ENCODE results near the gene LRFN4. TPM values are rescaled to one million over a fixed set of nuclear protein-coding genes. Genes with fewer than 3 reads are reported as not detected.

LRFN4 gene
- total RNA-seq, 2 experiments from 2014 or later = 14.1 to 16.6 TPM

DNA sequence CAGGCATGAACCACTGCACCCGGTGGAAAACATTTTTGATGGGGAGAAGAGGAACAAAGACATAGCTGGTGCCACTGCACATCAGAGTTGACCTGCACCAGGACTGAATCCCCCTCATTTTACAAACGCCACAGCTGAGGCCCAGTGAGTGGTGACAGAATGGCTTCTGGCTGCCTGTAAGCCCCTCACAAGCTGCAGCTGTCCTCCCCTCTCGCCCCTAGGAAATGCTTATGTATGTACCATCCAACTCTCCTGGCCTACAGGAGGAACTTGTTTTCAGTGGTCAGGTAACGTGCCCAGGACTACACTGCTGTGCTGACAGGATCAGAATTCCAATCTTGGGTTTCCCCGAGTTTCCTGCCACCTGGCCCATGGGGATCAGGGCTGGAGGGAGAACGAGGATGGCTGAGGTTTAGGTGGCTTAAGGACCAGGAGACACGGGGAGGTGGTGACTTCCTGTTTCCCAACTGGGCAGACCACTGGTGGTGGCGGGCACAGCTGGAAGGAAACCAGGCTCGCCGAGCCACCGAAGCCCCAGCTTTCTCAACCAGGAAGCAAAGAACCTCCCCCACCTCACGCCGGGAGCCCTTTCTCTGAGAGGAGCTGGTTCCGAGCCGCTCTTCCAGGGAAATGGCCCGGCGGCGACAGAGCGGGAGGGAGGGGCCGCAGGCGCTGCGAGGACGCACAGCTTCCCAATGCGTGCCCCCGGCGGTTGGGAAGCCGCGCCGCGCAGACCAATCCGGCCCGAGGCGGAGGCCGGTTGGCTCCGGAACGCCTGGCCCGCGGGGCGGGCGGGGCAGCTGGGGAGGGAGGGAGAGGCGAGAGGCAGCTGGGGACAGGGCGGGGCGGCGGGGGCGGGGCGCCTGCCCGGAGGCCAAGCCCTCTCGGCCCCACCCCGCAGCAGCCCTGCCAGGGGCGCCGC, 1.0 kb upstream of the LRFN4 start:
- H3K36me3 Mint-ChIP-seq (ENCODE audit: low read depth) = peaks cover 2% of the 10 kb centered on the region
- H3K27me3 Mint-ChIP-seq = no peaks in the 10 kb centered on the region
- peak overlapping the region; percentile 86 for H3K27ac Mint-ChIP-seq
- POLR2A ChIA-PET = interaction anchor here (0.5 kb wide), 1 partner anchor 55 kb away, joined by 3 read pairs; no protein-coding TSS in a partner anchor
- H3K4me3 Mint-ChIP-seq = peak overlapping the region; percentile 85
- H3K9me3 Mint-ChIP-seq = no peaks in the 10 kb centered on the region
- CTCF ChIA-PET = interaction anchor here (1.2 to 3.3 kb wide), 3 partner anchors 11 to 177 kb away, joined by 3 to 27 read pairs (median 3); partner anchors contain the start of gene RCE1
- peaks cover 29% of the 10 kb centered on the region for H3K4me1 Mint-ChIP-seq
- DNase-seq = peak; percentile 88

DNA sequence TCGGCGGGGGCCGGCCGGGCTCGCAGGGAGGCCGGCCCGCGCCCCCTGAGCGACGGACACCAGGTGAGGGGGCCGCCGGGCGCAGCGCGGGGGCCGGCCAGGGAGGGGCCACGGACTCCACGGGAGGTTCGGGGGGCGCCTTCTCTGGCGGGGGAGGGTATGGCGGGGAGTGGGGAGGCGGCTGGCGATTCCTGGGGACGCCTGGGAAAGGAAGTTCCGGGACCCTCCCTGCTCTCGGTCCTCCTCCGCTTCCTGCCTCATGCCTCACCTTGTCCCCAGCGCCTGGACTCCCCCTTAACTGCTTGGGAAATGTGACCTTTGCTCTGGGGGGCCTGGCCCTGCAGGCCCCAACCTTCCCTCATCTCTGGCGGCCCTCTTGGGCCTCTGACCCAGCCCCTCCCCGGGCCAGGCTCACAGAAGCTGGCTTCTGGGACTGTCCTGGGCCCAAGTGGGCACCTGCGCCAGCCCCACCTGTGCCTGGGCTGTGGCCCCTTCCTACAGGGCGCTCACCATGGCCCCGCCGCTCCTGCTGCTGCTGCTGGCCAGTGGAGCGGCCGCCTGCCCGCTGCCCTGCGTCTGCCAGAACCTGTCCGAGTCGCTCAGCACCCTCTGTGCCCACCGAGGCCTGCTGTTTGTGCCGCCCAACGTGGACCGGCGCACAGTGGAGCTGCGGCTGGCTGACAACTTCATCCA, 516 bp downstream of the LRFN4 start:
- Mint-ChIP-seq H3K9me3 (no peaks in the 10 kb centered on the region), H3K27me3 (no peaks in the 10 kb centered on the region), H3K4me1 (peaks cover 19% of the 10 kb centered on the region), H3K4me3 (peak overlapping the region; percentile 76), H3K27ac (peak overlapping the region; percentile 80), H3K36me3 (ENCODE audit: low read depth) (peaks cover 2% of the 10 kb centered on the region)
- DNase-seq = no peak
- ChIA-PET POLR2A (no interaction called here), CTCF (interaction anchor here (1.3 kb wide), 1 partner anchor 16 kb away, joined by 4 read pairs; no protein-coding TSS in a partner anchor)

DNA sequence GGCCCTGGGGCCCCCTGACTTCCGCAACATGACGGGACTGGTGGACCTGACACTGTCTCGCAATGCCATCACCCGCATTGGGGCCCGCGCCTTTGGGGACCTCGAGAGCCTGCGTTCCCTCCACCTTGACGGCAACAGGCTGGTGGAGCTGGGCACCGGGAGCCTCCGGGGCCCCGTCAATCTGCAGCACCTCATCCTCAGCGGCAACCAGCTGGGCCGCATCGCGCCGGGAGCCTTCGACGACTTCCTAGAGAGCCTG, 992 bp downstream of the LRFN4 start:
- Mint-ChIP-seq H3K36me3 (ENCODE audit: low read depth) (peaks cover 2% of the 10 kb centered on the region), H3K27me3 (no peaks in the 10 kb centered on the region), H3K9me3 (no peaks in the 10 kb centered on the region), H3K4me1 (peaks cover 19% of the 10 kb centered on the region), H3K4me3 (peak overlapping the region; percentile 76), H3K27ac (peak overlapping the region; percentile 57)
- DNase-seq = no peak
- ChIA-PET CTCF (interaction anchor here (1.3 kb wide), 1 partner anchor 17 kb away, joined by 4 read pairs; no protein-coding TSS in a partner anchor), POLR2A (no interaction called here)

DNA sequence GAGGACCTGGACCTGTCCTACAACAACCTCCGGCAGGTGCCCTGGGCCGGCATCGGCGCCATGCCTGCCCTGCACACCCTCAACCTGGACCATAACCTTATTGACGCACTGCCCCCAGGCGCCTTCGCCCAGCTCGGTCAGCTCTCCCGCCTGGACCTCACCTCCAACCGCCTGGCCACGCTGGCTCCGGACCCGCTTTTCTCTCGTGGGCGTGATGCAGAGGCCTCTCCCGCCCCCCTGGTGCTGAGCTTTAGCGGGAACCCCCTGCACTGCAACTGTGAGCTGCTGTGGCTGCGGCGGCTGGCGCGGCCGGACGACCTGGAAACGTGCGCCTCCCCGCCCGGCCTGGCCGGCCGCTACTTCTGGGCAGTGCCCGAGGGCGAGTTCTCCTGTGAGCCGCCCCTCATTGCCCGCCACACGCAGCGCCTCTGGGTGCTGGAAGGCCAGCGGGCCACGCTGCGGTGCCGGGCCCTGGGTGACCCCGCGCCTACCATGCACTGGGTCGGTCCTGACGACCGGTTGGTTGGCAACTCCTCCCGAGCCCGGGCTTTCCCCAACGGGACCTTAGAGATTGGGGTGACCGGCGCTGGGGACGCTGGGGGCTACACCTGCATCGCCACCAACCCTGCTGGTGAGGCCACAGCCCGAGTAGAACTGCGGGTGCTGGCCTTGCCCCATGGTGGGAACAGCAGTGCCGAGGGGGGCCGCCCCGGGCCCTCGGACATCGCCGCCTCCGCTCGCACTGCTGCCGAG, 1.5 kb downstream of the LRFN4 start:
- Mint-ChIP-seq H3K36me3 (ENCODE audit: low read depth) (peaks cover 2% of the 10 kb centered on the region), H3K9me3 (no peaks in the 10 kb centered on the region), H3K4me1 (peaks cover 19% of the 10 kb centered on the region), H3K4me3 (peak overlapping the region; percentile 76), H3K27me3 (no peaks in the 10 kb centered on the region), H3K27ac (peak overlapping the region; percentile 57)
- ChIA-PET POLR2A (no interaction called here), CTCF (interaction anchor here (1.3 kb wide), 1 partner anchor 17 kb away, joined by 4 read pairs; no protein-coding TSS in a partner anchor)
- DNase-seq = no peak

DNA sequence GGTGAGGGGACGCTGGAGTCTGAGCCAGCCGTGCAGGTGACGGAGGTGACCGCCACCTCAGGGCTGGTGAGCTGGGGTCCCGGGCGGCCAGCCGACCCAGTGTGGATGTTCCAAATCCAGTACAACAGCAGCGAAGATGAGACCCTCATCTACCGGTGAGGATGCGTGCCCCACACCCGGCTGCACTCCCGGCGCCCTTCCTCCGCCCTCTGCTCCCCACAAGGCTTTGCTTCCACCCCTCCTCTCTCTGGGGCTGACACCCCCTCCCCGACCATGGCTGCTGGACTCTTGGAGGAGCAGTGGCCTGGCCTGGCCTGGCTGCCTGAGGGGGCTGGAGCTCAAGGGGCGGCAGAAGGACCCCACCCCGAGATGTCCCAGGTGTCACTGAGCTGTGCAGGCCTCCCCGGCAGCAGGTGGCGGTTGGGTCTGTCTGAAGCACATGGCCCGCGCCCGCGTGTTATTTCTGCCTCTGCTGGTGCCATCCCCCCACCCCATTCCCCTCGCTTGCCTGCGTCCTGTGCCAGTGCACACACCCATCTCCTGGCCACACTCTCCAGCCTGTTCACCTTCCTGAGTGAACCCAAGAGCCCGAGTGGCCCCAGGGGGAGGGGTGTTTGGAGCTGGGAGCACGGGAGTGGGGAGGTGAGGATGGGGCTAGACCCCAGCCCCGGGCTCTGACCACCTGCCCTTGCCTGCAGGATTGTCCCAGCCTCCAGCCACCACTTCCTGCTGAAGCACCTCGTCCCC, 2.2 kb downstream of the LRFN4 start:
- POLR2A ChIA-PET = no interaction called here
- no peaks in the 10 kb centered on the region for H3K27me3 Mint-ChIP-seq
- H3K9me3 Mint-ChIP-seq = no peaks in the 10 kb centered on the region
- CTCF ChIA-PET = no interaction called here
- peaks cover 13% of the 10 kb centered on the region for H3K4me1 Mint-ChIP-seq
- DNase-seq = no peak
- H3K4me3 Mint-ChIP-seq = no peak overlapping the region
- peaks cover 2% of the 10 kb centered on the region for H3K36me3 Mint-ChIP-seq (ENCODE audit: low read depth)
- H3K27ac Mint-ChIP-seq = no peak overlapping the region

DNA sequence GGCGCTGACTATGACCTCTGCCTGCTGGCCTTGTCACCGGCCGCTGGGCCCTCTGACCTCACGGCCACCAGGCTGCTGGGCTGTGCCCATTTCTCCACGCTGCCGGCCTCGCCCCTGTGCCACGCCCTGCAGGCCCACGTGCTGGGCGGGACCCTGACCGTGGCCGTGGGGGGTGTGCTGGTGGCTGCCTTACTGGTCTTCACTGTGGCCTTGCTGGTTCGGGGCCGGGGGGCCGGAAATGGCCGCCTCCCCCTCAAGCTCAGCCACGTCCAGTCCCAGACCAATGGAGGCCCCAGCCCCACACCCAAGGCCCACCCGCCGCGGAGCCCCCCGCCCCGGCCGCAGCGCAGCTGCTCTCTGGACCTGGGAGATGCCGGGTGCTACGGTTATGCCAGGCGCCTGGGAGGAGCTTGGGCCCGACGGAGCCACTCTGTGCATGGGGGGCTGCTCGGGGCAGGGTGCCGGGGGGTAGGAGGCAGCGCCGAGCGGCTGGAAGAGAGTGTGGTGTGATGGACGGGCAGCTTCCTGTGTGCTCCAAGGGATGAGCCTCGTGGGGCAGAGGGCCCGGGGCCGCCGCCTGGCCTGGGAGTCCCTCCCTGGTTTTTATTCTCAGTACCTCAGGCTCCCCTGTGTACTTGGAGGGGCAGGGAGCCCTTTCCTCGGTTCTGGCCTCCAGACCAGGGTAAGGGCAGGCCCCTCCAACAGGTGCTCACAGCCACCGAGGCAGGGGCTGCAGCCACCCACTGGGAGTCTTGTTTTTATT, 3.0 kb downstream of the LRFN4 start:
- Mint-ChIP-seq H3K4me3 (no peak overlapping the region), H3K36me3 (ENCODE audit: low read depth) (peaks cover 2% of the 10 kb centered on the region), H3K27me3 (no peaks in the 10 kb centered on the region), H3K27ac (no peak overlapping the region), H3K4me1 (peaks cover 9% of the 10 kb centered on the region), H3K9me3 (no peaks in the 10 kb centered on the region)
- CTCF ChIA-PET = no interaction called here
- no peak for DNase-seq
- POLR2A ChIA-PET = no interaction called here

DNA sequence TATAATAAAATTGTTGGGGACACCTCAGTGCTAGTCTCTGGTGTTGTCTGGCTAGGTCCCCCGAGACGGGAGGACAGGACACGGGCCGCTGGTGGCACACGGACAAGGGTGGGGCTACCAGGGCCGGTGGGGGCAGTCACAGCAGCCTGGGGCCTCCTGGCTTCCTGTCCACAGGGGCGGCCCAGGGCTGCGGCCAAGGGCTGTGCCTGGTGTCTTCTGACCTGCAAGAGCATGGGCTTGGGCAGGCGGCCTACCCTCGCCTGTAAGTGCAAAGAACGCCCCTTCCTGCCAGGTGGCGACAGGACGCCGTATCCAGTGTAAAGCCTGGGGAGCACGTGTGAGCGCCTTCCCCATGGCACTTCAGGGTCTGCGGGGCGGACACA, 3.6 kb downstream of the LRFN4 start:
- CTCF ChIA-PET = interaction anchor here (0.8 to 0.9 kb wide), 2 partner anchors 10 to 19 kb away, joined by 3 to 4 read pairs; no protein-coding TSS in a partner anchor
- peaks cover 5% of the 10 kb centered on the region for H3K4me1 Mint-ChIP-seq
- DNase-seq = no peak
- POLR2A ChIA-PET = no interaction called here
- no peaks in the 10 kb centered on the region for H3K9me3 Mint-ChIP-seq
- no peak overlapping the region for H3K4me3 Mint-ChIP-seq
- no peaks in the 10 kb centered on the region for H3K27me3 Mint-ChIP-seq
- no peak overlapping the region for H3K27ac Mint-ChIP-seq
- peaks cover 2% of the 10 kb centered on the region for H3K36me3 Mint-ChIP-seq (ENCODE audit: low read depth)

DNA sequence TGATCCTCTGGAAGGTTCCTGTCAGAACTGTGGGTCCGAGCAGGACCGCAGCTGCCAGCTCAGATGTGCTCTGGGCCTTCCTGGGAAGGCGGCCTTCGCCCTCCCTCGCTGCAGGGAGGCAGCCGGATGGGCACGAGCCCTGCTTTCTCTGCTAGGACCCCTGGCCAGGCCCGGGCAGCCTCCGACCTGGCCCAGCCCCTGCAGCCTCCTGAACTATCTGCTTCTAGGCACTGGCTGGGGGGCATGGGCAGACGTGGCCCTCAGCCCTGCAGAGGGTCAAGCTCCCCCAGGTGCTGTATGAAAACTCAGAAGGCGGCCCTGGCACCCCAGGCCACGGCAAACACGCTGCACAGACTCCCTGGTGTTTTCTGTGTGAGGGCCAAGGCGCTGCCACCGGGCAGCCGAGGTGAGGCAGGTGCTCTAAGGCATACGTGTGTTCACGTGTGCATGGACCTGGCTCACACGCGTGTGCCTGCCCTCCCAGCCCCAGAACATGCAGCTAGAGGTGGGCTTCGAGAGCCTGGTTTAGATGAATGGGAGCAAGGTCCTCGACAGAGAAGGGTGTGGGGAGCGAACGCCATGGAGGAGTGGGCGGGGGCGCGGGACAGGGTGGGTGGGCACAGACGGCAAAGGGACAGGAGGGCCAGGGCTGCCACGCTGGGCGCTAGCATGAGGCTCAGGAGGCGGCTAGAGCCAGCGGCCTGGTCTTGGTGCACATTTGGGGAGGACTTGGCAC, 4.3 kb downstream of the LRFN4 start:
- CTCF ChIA-PET = interaction anchor here (0.8 to 0.9 kb wide), 2 partner anchors 11 to 19 kb away, joined by 3 to 4 read pairs; no protein-coding TSS in a partner anchor
- Mint-ChIP-seq H3K27ac (no peak overlapping the region), H3K9me3 (no peaks in the 10 kb centered on the region), H3K4me1 (no peaks in the 10 kb centered on the region), H3K36me3 (ENCODE audit: low read depth) (peaks cover 2% of the 10 kb centered on the region), H3K27me3 (no peaks in the 10 kb centered on the region), H3K4me3 (no peak overlapping the region)
- no peak for DNase-seq
- POLR2A ChIA-PET = no interaction called here

DNA sequence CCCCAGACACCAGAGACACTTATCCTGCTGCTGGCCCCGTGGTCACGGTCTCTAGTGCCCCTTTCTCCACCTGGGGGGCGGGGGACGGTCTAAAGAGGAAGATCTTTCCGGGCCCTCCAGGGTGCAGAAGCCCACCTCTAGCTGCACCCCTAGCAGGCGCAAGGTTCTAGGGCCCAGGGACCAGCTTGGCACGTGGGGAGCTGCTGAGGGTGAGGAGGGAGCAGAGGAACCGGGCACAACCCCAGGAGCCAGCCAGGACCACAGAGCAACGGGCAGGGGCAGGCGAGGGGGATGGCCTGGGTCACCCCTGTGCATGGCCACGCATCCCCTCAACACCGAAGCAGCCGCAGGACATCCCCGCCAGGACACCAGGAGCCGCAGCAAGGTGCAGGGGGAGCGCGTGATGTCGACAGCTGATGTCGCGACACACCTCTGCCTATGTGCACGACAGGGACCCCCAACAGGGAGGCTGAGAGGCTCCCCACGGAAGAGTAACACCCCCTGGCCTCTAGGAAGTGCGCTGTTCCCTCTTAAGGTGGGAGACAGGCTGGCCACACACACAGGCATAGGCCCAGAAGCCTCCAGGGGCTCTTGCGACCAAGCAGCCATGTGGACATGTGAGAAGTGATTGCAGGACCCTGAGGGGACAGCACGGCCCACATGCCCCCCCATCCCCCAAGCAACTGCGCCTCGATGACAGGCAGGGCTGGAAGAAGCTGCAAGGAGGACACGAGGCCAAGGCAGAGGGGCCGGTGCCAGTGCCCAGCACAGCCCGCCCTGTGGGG, 5.1 kb downstream of the LRFN4 start:
- ChIA-PET CTCF (no interaction called here), POLR2A (no interaction called here)
- Mint-ChIP-seq H3K36me3 (ENCODE audit: low read depth) (peaks cover 2% of the 10 kb centered on the region), H3K27ac (no peak overlapping the region), H3K27me3 (no peaks in the 10 kb centered on the region), H3K4me1 (no peaks in the 10 kb centered on the region), H3K9me3 (no peaks in the 10 kb centered on the region), H3K4me3 (no peak overlapping the region)
- no peak for DNase-seq

DNA sequence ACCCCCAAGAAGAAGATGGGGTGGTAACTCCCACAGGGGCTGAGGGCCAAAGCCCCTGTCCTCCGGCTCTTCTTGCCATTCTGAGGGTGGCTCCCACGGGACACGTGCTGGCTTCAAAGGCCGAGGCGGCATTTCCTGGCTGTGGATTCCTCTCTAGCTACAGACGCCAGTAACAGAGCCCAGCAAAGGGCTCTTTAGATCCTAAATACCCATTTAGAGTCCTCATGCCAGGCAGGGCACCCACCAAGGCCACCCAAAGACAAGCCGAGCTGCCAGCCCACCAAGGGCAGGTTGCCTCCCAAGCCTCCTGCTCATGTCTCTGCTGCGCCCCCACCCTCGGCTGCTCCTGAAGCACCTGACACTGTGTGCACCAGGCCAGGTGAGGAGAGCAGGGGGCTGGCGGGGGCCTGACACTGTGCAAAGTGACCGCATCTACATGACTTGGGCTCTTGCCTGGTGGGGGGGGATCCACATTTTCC, 5.7 kb downstream of the LRFN4 start:
- POLR2A ChIA-PET = no interaction called here
- H3K9me3 Mint-ChIP-seq = no peaks in the 10 kb centered on the region
- H3K4me3 Mint-ChIP-seq = no peak overlapping the region
- no peaks in the 10 kb centered on the region for H3K27me3 Mint-ChIP-seq
- no peak overlapping the region for H3K27ac Mint-ChIP-seq
- CTCF ChIA-PET = no interaction called here
- no peaks in the 10 kb centered on the region for H3K4me1 Mint-ChIP-seq
- no peak for DNase-seq
- H3K36me3 Mint-ChIP-seq (ENCODE audit: low read depth) = peaks cover 2% of the 10 kb centered on the region

Data from activated CD4-positive, alpha-beta T cell treated with anti-CD3 and anti-CD28 coated beads, Interleukin-2, amount 10 ng/mL, durations not matched to agents 7 days and 5 days (primary cell).